GM19351 (cell line): Measurements from ENCODE around the gene DESI2.
A peak's percentile ranks its signal among the peaks of the same experiment; 100 is the strongest.
"Not testable (repeated sequence)": the region's sequence is repeated elsewhere in the genome, so short reads cannot be mapped to it uniquely, and the experiment has no call there.

Experiments
- ATAC-seq: cut with Tn5 transposase; IDR thresholded peaks from one replicate; pipeline ENCODE4 v1.9.1; 2021; ENCODE audit warnings: mild to moderate bottlenecking, moderate library complexity; ENCODE audit not compliant: unreplicated experiment

The DESI2 gene

GRCh38 chr1:244704107-244704506 lies 51.2 kb downstream of the DESI2 start:
- no peak for ATAC-seq

GRCh38 chr1:244705261-244706234 lies 52.6 kb downstream of the DESI2 start:
- no peak for ATAC-seq

- ATAC-seq = no peak
Measured at GRCh38 chr1:244709076-244709475, 56.1 kb downstream of the DESI2 start.

GRCh38 chr1:244709476-244710368 lies 56.8 kb downstream of the DESI2 start:
- no peak for ATAC-seq

GRCh38 chr1:244710474-244711062 lies 57.6 kb downstream of the DESI2 start:
- ATAC-seq = no peak

GRCh38 chr1:244712669-244713068 lies 59.7 kb downstream of the DESI2 start:
- no peak for ATAC-seq

GRCh38 chr1:244713332-244713731 lies 60.4 kb downstream of the DESI2 start:
- ATAC-seq = no peak

- no peak for ATAC-seq
Measured at GRCh38 chr1:244727871-244728474, 75.0 kb downstream of the DESI2 start.

- peak; percentile 31 for ATAC-seq
Measured at GRCh38 chr1:244730153-244730933, 77.4 kb downstream of the DESI2 start.

GRCh38 chr1:244730934-244731434 lies 78.1 kb downstream of the DESI2 start:
- no peak for ATAC-seq

- ATAC-seq = no peak
Measured at GRCh38 chr1:244731651-244732050, 78.7 kb downstream of the DESI2 start.

- no peak for ATAC-seq
Measured at GRCh38 chr1:244732851-244733450, 80.0 kb downstream of the DESI2 start.

GRCh38 chr1:244735404-244735803 lies 82.5 kb downstream of the DESI2 start:
- no peak for ATAC-seq

- ATAC-seq = no peak
Measured at GRCh38 chr1:244735876-244736561, 83.1 kb downstream of the DESI2 start.

- ATAC-seq = not testable (repeated sequence)
Measured at GRCh38 chr1:244739140-244739539, 86.2 kb downstream of the DESI2 start.

- ATAC-seq = not testable (repeated sequence)
Measured at GRCh38 chr1:244740027-244740617, 87.2 kb downstream of the DESI2 start.

GRCh38 chr1:244741692-244742091 lies 88.8 kb downstream of the DESI2 start:
- ATAC-seq = no peak

GRCh38 chr1:244749230-244750016 lies 96.5 kb downstream of the DESI2 start:
- no peak for ATAC-seq
